Measurements from ENCODE around the gene PDYN.

The PDYN gene

GRCh38 chr20:1934721-1935573, 58.9 kb downstream of the PDYN start:
- no peak for DNase-seq (ENCODE audit: low read depth)

GRCh38 chr20:1934156-1934555, 59.7 kb downstream of the PDYN start:
- no peak for DNase-seq (ENCODE audit: low read depth)

GRCh38 chr20:1933465-1933870, 60.4 kb downstream of the PDYN start:
- DNase-seq (ENCODE audit: low read depth) = no peak

- DNase-seq (ENCODE audit: low read depth) = no peak
Observed at GRCh38 chr20:1932971-1933370, 60.9 kb downstream of the PDYN start.

- DNase-seq (ENCODE audit: low read depth) = no peak
Observed at GRCh38 chr20:1931830-1932229, 62.0 kb downstream of the PDYN start.

- DNase-seq (ENCODE audit: low read depth) = no peak
Observed at GRCh38 chr20:1930165-1930564, 63.7 kb downstream of the PDYN start.

GRCh38 chr20:1929460-1929859, 64.4 kb downstream of the PDYN start:
- DNase-seq (ENCODE audit: low read depth) = no peak

GRCh38 chr20:1928782-1929181, 65.1 kb downstream of the PDYN start:
- no peak for DNase-seq (ENCODE audit: low read depth)

All from activated T-cell treated with anti-CD3 and anti-CD28 coated beads for 48 hours (primary cell).